Fibroblast of pulmonary artery (primary cell): ENCODE measurements around the gene TRAPPC12.

Source experiments
- DNase-seq: peaks from one replicate; pipeline ENCODE4 v3.0.0-alpha.2; 2010; ENCODE audit warnings: low read depth
- H3K4me3 ChIP-seq: replicated peaks from 2 replicates; pipeline ENCODE4 v1.5.1; 2011; ENCODE audit warnings: low read depth, mild to moderate bottlenecking, control low read depth, low read length, moderate library complexity
- TF ChIP-seq, protein P1 (sequence below): IDR thresholded peaks from 2 replicates; pipeline ENCODE4 v1.5.1; 2011; ENCODE audit warnings: mild to moderate bottlenecking, control low read depth, low read length, inconsistent platforms; ENCODE audit errors: missing control alignments

TRAPPC12 gene

DNA sequence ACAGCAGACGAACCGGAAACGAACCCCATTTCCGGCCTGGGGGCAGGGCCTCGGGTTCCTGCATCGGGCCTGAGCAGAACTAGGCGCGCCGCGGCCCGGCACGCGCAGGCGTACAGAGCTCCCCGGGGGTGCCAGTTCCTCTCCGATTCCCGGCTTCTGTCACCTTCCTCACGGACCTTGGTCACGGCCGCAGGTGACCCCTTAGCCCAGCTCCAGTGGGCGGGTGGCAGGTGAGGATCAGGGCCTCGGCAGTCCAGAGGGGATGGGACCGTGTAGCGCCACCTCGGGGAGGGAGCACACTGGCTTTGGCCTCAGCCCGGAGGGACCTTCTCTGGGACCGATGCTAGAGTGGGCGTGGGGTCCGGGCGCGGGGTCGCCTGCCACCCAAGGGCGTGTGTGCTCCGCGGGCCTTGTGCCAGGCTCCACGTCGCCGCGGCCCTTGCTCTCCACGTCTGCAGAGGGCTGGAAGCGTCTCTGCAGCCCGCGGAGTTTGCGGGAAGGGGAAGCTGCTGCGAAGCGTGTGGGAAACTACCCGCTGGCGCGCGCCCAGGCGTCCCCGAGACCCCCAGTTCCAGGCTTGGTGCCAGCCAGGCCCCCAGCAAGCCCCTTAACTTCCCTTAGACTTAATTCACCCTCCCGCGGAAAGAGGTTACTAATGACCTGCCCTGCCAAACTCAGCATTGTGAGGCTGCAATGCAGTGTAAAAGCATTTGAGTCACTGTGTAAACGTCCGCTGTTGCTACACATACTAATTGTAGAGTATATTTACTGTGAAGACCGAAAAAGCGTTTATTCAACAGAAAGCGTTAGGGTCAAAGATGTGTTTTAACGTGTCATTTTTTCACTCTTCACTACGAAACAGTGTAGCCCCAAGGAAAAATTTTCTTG, at the start of gene TRAPPC12:
TSS of gene TRAPPC12 (plus strand) at position 48 of the 888 bp plus-strand sequence. CDS start 7,930 bp downstream, outside the sequence.
- DNase-seq, result peak; percentile 82
- TF ChIP-seq, protein P1, sequence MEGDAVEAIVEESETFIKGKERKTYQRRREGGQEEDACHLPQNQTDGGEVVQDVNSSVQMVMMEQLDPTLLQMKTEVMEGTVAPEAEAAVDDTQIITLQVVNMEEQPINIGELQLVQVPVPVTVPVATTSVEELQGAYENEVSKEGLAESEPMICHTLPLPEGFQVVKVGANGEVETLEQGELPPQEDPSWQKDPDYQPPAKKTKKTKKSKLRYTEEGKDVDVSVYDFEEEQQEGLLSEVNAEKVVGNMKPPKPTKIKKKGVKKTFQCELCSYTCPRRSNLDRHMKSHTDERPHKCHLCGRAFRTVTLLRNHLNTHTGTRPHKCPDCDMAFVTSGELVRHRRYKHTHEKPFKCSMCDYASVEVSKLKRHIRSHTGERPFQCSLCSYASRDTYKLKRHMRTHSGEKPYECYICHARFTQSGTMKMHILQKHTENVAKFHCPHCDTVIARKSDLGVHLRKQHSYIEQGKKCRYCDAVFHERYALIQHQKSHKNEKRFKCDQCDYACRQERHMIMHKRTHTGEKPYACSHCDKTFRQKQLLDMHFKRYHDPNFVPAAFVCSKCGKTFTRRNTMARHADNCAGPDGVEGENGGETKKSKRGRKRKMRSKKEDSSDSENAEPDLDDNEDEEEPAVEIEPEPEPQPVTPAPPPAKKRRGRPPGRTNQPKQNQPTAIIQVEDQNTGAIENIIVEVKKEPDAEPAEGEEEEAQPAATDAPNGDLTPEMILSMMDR, result peak; percentile 44
- peak within 1 kb of the TSS; percentile 79 for H3K4me3 ChIP-seq

GRCh38 chr2:3332133-3332532, 47.4 kb upstream of the TRAPPC12 start:
- DNase-seq, result no peak
- TF ChIP-seq, protein P1, result no peak
- no peak overlapping the region for H3K4me3 ChIP-seq

DNA sequence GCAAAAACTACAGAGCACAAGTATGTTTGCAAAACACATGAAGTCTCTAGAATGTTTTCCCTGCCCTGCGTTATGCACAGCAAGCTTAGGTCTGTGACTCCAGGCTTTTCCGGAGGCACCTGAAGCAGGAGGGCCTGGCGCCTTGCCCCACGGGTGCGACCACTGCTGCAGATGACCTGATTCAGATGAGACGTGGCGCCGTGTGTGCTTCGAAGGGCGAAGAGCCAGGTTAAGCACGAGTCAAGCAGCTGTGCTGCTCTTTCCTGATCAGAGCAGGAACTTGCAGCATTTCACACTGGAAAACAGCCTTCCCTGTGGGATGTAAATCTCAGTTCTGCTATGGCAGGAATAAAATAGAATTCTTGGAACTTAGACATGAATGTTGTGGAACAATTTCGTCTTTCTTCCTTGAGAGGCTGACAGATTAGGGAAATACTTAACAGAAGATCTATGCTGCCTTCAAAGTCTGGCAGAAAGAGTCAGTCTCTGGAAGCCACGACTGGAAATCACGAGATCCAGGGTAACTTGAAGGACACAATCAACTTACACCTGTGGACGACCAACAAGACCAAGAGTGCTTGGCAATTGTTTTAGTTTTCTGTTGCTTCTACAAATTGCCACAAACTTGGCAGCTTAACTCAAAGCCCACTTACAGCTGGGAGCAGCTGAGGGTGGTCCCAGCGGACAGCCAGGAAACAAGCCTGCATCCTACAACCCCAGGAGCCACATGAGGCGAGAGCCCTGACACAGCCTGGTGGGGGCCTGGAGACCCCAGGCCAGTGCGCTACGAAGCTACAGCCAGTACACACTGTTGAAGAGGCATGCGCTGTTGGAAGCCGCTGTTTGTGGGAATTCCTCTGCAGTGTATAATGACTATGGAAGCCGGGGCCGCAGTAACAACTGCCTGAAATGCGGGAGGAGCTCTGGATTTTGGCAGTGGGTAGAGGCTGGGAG, 44.8 kb upstream of the TRAPPC12 start:
- no peak for DNase-seq
- H3K4me3 ChIP-seq, result no peak overlapping the region
- TF ChIP-seq, protein P1, result no peak

DNA sequence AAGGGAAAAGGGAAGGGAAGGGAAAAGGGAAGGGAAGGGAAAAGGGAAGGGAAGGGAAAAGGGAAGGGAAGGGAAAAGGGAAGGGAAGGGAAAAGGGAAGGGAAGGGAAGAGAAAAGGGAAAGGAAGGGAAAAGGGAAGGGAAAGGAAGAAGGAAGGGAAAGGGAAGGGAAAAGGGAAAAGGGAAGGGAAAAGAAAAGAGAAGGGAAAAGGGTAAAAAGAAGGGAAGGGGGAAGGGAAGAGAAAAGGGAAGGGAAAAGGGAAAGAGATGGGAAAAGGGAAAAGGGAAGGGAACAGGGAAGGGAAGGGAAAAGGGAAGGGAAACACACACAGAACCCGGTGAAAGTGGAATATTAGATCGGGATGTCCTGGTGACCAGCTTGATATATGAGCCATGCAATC, 42.6 kb upstream of the TRAPPC12 start:
- no peak overlapping the region for H3K4me3 ChIP-seq
- DNase-seq, result no peak
- TF ChIP-seq, protein P1, result no peak

DNA sequence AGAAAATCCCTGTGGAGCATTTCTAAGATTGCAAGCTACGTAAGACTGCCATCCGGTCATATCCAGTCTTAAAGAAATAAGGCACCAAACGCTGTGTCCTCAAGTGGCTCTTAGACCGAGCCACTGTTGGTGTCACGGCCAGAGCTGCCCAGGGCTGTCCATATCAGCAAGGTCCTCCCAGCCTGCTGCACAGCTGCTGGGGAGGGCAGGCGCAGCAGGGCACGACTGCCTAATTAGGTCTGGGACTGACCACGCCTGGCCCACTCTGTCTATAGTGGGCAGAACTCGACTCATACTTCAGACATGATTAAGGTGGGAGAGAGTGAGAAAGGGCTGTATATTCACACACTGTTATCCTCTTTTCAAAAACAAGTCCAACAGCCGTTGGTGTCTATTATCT, 41.2 kb upstream of the TRAPPC12 start:
- H3K4me3 ChIP-seq, result no peak overlapping the region
- no peak for DNase-seq
- TF ChIP-seq, protein P1, result no peak

- H3K4me3 ChIP-seq, result no peak overlapping the region
- DNase-seq, result no peak
- TF ChIP-seq, protein P1, result no peak
These were observed 39.4 kb upstream of the TRAPPC12 start for GRCh38 chr2:3340144-3340543.
